ENCODE measurements around the gene ABCG8.

The ABCG8 gene

DNA sequence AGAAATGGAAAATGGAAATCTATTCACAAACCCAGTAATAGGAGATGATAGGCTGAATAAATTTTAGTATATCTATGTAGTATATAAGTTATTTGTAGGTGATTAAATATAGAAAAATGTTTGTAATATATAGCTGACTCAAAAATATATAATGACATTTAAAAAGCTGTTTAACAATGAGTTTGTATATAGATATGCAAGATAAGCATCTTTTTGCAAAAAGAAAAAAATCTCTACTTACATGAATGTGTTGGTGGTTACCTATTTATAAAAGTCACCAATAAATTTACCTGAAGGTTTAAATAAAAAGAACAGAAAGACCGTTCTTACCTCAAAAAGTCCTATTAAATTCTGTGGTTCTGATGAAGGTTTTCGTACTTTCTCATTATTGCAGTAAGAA lies 85.7 kb downstream of the ABCG8 start:
- no peak for DNase-seq (ENCODE audit: low read depth)

DNA sequence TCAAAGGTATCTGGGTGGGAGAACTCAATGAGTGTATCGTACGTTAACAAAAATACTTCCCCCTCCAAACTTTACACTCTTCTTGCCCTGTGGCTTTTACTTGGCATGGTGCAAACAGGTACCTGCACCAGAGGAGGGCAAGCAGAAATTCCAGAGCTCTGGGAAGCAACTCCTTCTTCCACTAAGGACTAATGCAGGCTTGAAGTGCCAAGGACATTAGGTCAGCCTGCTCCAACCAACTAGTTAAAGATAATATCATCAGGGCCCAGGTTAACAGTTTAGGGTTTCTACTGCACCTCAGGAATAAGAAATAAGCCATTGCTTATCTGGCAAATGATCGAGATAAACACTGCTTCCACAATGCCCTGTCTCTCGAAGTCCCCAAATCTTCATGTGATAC lies 86.7 kb downstream of the ABCG8 start:
- DNase-seq (ENCODE audit: low read depth): no peak

DNA sequence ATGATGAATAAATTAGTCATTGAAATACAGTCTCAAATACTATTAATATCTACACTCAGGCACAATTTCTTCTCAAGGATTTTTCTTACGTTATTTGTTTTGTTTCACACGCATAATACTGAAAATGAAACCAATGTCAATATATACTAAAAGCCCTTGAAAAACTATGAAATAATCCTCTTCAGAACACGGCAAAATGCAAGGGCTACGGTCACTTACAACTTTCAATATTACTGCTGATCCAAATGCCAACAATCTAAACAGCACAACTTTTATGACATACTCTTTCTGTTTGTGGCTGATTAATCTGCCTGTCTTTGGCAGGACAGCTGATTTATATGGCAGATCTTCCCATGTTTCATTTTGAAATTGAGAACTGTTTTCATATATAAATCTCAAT lies 88.7 kb downstream of the ABCG8 start:
- DNase-seq (ENCODE audit: low read depth): no peak

DNA sequence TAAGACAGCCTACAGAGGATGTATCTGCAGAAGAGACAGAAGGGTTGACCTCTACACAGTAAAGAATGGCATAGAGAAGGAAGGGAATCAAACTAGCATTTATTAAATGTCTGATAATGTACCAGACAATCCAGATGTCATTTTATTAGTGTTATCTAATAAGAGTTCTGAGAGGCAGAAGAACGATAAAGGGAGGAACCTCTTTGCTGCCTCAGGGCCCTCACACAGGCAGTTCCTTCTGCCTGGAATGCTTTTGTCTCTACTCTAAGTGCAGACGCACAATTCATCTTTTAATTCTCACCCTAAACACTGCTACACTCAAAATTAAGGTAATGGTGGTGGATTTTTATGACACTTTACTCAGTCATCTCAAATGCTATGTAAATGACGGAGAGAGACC lies 92.5 kb downstream of the ABCG8 start:
- DNase-seq (ENCODE audit: low read depth): no peak
